Raji (cell line): ENCODE results near the gene SIPA1.

ENCODE experiments used
- POLR2A ChIP-seq: IDR thresholded peaks from 2 replicates; pipeline ENCODE4 v1.6.1; 2011; ENCODE audit warnings: low read depth, low read length, control low read depth; ENCODE audit not compliant: insufficient read depth

The SIPA1 gene

DNA sequence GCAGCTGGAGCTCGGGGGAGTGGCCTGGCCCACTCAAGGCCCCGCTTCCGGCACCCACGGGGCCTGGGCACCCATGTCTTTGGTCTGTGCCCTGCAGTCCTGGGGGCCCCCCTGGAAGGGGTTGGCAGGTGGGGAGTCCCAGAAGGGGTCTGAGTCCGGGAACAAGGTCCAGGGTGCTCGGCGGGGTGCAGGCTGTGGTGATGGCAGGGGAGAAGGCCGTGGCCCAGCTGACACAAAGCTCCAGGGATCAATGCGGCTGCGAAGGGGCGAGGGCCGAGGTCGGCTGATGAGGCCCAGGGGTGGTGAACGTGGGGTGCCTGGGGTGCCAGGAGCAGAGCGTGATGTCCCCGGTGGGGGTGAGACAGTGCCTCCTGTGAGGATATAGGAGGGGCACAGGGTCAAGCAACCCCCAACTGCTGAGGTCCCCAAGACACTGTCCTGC, 39.6 kb upstream of the SIPA1 start:
- TF ChIP-seq POLR2A, result no peak

DNA sequence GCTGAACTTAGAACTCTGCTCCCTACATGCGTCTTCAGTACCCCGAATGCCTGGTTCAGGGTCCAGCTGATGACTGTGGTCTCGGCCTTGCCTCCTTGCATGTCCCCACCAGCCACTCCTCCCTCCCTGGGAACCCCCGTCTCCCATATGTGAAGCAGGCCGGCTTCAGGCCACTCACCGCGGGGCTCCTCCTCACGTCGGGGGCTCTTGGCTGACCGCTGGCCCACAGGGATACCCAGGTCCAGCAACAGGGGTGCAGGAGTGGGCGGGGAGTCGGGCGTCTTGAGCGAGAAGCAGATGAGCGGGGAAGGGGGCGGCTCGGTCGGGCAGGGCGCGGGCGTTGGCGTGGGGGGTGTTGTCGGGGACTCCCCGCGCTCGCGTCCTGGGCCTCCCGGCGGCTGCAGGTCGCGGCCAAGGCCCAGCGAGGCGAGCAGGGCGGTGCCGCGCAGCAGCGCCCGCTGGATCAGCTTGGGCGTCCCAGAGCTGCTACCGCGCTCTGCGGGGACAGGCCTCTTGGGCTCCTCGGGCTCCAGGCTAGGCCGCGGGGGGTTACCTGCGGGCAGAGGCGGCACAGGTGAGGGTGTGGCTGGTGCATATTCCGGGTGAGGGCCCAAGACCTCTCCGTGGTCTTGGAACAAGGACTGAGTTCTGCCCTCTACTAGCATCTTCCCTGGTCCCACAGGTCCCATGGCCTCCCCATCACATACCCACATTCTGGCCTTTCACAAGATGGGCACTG, 38.5 kb upstream of the SIPA1 start:
- TF ChIP-seq POLR2A, result no peak

GRCh38 chr11:65599955-65600246, 38.0 kb upstream of the SIPA1 start:
- TF ChIP-seq POLR2A, result no peak

- TF ChIP-seq POLR2A, result no peak
Measured at GRCh38 chr11:65604258-65604657, 33.6 kb upstream of the SIPA1 start.

- no peak for TF ChIP-seq POLR2A
Measured at GRCh38 chr11:65606876-65607613, 30.9 kb upstream of the SIPA1 start.

DNA sequence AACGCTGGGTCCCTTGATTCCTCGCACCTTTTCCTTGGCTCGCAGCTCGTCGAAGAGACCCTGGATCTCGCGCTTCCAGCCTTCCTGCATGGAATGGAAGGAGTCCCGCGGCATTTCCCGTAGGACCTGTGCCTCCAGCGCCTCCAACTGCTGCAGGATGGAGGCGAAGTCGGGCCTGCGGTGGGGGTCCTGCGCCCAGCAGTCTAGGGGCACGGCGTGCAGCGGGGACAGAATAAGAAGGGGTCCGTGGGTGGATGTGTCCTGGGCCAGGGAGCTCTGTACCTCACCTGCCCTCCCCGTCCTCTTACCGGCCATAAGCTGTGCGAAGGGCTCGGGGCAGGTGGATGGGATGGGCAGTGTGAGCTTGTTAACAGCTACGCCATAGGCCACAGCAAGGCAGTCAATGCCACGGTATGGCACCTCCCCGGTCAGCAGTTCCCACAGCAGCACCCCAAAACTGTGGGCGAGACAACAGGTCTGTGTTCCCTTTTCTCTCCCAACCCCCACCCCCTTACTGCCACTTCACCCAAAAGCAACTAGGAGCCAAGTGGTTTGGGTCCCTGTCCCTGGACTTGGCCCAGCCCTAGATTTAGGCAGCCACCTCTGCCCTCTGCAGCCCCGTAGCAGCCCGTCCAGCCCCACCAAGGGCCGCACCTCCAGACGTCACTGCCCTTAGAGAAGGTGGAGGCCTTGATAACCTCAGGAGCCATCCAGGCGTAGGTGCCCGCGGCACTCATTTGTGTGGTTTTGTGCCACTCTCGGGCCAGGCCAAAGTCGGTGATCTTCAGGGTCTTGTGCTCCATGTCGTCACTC, 30.1 kb upstream of the SIPA1 start:
- TF ChIP-seq POLR2A, result no peak

DNA sequence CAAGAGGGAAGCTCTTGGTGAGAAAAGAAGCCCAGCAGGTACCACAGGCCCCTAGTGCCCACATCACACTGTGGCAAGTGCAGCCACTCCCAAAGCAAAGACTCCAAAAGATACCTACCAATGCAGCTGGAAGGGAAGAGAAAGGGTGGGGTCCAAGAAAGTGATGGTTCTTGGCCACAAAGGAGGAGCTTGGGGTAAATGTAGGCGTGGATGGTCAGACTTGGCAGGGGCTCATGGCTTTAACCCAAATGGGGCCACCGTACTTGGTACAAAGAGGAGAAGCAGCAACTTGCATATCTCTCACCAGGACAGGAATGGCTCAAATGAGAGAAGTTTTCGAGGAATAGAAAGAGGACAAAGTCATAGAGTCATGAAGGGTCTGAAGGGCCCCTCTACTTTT, 28.7 kb upstream of the SIPA1 start:
- no peak for TF ChIP-seq POLR2A

DNA sequence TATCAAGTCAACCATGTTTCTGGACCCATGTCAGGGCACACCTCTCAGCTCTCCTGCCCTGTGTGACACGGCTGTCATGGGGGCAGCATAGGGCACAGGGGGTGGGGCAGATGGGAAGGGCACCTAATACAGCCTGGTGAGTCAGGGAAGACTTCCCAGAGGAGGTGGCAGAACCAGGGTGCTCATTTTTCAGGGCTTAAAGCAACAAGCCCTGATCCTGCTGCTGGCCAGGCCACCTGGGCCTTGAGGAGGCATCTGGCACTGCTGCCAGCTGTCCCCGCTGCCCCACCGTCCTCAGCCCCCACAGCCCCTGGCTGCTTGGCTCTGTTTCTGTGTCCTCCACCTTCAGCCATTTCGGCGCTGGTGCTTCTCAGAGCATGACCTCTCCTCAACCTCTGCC, 28.2 kb upstream of the SIPA1 start:
- TF ChIP-seq POLR2A, result no peak

DNA sequence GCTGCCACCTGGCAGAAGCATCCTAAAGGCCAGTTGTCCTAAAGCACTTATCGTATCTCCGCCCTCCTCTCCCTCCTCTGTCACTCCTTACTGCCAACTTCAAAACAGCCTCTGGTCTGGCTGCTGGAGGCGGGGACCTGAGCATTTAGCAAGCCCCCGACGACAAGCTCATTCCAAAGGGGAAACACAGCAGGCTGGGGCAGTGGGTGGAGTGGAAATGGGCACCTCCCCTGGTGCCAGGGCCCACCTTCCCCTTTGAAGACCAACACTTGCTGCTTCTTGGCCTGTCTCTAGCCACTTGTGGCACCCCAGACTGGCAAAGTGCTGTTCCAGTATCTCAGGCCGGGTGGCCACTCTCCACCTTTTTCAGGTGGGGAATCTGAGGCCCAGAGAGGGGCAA, 27.5 kb upstream of the SIPA1 start:
- TF ChIP-seq POLR2A, result no peak

DNA sequence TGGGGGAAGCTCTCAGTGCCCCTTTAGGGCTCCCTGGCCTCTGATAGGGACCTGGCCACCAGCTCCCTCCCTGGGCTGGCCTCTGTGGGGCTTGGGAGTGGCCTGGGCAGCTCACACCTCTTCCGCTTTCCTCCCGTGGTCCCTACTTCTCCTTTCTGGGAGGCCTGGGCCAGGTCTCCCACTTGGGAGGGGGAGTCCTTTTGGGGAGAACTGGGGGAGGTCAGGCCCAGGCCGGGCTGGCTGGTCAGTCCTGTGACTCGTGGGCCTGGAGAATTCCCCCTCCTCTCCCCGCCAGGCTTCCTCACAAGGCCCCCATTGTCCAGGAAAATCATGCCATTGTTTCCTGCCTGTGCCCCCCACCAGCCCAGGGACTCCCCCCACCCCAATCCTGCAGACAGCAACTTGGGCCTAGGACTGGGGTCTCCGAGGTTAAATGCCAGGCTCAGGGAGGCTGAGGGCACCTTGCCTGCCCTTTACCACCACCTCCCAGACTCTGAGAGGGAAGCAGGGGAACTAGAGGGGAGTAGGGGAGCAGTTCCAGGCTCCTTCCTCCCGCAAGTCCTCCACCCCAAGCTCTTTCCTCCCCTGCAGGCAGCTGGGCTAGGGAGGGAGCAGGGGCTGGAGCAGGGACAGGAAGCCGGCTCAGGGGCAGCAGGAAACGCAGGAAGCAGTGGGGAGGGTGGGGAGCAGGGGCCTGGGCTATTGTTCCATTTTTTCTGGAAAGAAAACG, 26.7 kb upstream of the SIPA1 start:
- no peak for TF ChIP-seq POLR2A

DNA sequence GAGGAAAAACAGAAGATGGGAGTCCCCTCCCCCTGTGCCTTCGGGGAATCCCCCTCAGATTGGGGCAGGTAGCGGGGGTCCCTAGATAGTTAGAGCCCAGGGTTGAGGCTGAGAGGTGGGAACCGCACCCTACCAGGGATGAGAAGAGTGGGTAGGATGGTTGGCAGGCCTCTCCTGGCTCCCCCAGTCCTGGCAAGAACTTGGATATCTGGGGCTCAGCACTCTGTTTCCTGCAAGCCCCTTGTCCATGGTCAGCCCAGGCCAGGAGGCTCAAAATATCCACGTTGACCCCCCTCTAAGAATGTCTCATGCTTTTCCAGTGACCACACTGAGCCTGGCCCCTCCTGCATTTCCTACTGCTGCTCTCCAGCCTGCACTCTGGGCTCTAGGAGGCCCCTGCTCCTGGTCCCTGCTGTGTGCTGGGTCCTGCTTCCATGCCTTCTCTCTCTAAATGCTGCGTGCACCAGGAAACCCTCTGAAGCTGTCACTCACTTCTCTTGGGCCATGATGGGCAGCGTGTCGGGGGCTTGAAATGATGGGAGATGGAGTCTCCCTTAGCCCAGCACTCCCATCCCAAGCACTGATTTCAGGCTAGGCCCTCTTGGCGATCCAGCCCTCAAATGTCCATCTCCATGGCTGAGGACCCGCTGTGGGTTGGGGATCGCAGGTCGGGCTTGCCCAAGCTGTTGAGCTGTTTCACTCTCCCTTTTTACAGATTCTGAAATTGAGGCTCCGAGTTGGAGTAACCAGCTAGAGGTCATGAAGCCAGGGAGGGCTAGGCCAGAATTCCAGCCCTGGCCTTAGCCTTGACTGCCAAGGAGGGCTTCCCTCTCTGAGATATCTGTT, 25.9 kb upstream of the SIPA1 start:
- TF ChIP-seq POLR2A, result no peak

DNA sequence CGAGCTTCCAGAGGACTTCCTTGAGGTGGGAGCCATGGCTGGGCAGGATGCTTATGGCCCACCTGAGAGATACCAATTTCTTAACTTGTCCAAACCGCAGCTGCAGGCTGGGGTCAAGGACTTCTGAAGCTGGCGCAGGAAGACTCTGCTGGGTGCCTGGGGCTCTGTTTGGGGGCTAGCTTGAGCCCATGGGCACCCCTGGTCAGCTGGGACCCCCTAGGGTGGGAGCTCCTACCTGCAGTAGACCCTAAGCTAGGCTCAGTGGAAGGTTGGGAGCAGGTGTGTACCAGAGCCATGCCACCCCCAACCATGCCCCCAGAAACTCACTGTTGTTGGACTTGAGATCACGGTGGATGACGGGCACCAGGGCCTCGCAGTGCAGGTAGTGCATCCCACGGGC, 25.2 kb upstream of the SIPA1 start:
- no peak for TF ChIP-seq POLR2A

- no peak for TF ChIP-seq POLR2A
Measured at GRCh38 chr11:65613091-65613928, 24.6 kb upstream of the SIPA1 start.
